Epithelial cell of proximal tubule (primary cell): ENCODE measurements around the gene SLC4A4. TPM values are rescaled to one million over a fixed set of nuclear protein-coding genes. Genes with fewer than 3 reads are reported as not detected.

Experiments
- DNase-seq: peaks from one replicate; pipeline ENCODE4 v3.0.0-alpha.2; 2011; ENCODE audit warnings: low read depth
- H3K4me3 ChIP-seq: 2 replicates; pipeline ENCODE4 v1.5.1; 2011; ENCODE audit warnings: low read depth, mild to moderate bottlenecking, low read length
- CTCF ChIP-seq: conservative IDR thresholded peaks from 2 replicates; pipeline ENCODE4 v1.5.1; 2012; ENCODE audit warnings: low read depth, mild to moderate bottlenecking, low read length
- total RNA-seq: library from RNA; depleted of rRNA; stranded (reverse); fragments of >200 nt; gene quantifications from 2 replicates; pipeline ENCODE4 v1.2.3, GENCODE V29; 2015

Gene SLC4A4
- total RNA-seq, 1 donor from 2014 or later = 5.6 TPM

- no peak overlapping the region for H3K4me3 ChIP-seq
- TF ChIP-seq CTCF = peak; percentile 27
- DNase-seq = no peak
These were observed 155.7 kb downstream of the SLC4A4 start for GRCh38 chr4:71494539-71494938.

DNA sequence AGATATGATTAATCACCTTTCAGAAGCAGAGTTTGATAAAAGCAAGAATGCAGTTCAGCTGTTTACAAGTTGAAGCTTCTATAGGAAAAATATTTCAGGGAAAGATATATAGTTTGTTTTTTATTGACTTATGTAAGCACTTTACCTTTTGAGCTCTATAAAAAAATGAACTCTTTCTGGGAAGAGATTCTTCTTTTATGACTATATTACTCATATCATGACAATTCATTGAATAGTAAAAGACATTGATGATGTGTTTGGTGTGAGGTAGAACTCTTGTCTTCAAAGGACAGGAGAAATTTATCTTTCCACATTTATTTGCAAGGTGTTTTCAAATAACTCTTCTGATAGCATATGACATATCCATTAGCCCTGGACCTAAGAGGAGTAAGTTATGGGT lies 156.6 kb downstream of the SLC4A4 start:
- H3K4me3 ChIP-seq = no peak overlapping the region
- no peak for TF ChIP-seq CTCF
- no peak for DNase-seq

DNA sequence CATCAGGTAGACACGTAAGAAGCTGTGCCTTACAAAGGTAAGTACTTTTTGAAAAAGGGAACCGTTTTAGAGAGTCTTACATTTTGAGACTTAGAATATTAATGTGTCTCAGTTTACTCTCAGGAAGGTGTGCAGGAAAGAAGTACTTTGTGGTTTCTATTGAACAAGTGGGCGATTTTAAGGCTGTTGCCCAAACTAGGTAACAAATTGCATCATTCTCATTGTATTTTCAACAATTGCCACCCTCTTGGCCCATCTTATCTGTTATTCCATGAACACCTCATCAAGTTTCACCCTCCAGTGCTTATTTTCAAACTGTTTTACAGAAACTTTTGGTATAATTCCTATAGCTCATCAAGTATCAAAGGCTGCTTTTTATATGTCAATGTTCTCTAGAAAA lies 158.3 kb downstream of the SLC4A4 start:
- no peak for TF ChIP-seq CTCF
- DNase-seq = no peak
- H3K4me3 ChIP-seq = no peak overlapping the region

- DNase-seq = no peak
- no peak for TF ChIP-seq CTCF
- H3K4me3 ChIP-seq = no peak overlapping the region
These were observed 159.2 kb downstream of the SLC4A4 start for GRCh38 chr4:71498002-71498401.

DNA sequence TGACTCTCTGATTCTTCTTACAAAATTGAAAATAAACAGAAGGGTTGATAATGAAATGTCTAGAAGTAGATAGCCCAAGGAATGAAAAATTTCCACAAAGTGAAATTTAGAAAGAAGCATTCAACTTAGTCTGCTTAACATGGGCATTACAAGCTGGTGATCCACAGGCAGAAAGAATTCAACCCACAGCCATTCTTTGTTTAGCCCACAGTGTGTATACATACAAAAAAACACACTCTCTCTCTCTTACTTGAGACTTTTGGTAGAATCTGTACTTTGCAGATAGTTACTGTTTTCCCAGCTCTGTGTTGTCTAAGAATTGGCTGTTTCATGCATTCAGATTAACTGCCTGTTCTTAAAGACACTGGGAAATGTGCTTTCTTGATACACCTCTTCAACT lies 159.8 kb downstream of the SLC4A4 start:
- DNase-seq = no peak
- TF ChIP-seq CTCF = no peak
- no peak overlapping the region for H3K4me3 ChIP-seq

GRCh38 chr4:71501992-71502391 lies 163.2 kb downstream of the SLC4A4 start:
- TF ChIP-seq CTCF = no peak
- DNase-seq = no peak

DNA sequence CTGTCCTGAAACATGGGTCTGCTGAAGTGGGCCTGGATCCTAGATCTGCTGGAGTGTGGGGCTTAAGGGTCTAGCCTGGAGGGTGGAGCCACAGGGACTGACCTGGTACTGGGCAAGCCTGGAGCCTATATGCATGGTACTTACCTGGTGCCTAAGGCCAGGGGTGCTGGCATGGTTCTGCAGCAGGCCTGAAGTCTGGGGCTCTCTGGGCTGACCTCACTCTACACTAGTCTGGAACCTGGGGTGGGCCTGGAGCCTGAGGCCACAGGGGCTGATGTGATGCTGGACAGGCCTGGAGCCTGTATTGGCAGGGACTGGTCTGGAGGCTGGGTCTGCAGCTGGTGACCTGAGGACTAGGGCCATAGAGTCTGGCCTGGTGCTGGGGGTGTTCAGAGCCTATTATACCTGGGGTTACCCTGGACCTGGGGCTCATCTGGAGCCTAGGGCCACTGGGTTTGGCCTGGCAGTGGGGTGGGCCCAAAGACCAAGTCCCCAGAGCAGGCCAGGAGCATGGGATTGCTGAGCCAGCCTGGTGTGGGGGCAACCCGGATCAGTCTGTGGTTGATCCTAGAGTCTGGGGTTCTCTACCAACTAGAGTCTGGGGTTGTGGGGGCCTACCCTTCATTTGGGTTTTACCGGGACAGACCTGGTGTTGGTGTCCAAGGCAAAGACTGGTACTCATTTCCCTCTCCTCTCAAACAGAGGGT lies 179.6 kb downstream of the SLC4A4 start:
- H3K4me3 ChIP-seq = no peak overlapping the region
- DNase-seq = no peak
- no peak for TF ChIP-seq CTCF

More at GRCh38 chr4:71501992-71502391, 163.2 kb downstream of the SLC4A4 start:
- H3K4me3 ChIP-seq = no peak overlapping the region
